ENCODE data around the gene KCNIP1.

The KCNIP1 gene

GRCh38 chr5:170753311-170753710, 249.5 kb downstream of the KCNIP1 start:
- CTCF ChIA-PET = interaction anchor here (11.4 kb wide), 1 partner anchor 38 kb away, joined by 253 read pairs; no protein-coding TSS in a partner anchor
- Histone ChIP-seq H3K9me3 (ENCODE audit: control insufficient read depth, insufficient read depth, low read depth, low read length) (no peaks in the 10 kb centered on the region), H3K27ac (ENCODE audit: extremely low read depth, low read depth, low read length) (no peak overlapping the region), H3K36me3 (ENCODE audit: control insufficient read depth in 2 of 2, insufficient read depth in 1 of 2, low read length in 2 of 2) (no peaks in the 10 kb centered on the region), H3K4me1 (ENCODE audit: control insufficient read depth, insufficient read depth, low read length) (peaks cover 8% of the 10 kb centered on the region), H3K4me3 (ENCODE audit: low read depth, low read length) (no peak overlapping the region)
- TF ChIP-seq HOXD13 (CRISPR knock-in tag; IDR thresholded peaks at IDR 0.05; ENCODE audit: borderline replicate concordance) (no peak), ZNF549 (tag by site-specific recombination; IDR thresholded peaks at IDR 0.05) (no peak), TSHZ1 (tag by site-specific recombination; IDR thresholded peaks at IDR 0.05; ENCODE audit: borderline replicate concordance) (no peak), SETDB1 (IDR thresholded peaks at IDR 0.05; ENCODE audit: insufficient read length, low read length) (no peak), ZNF280C (tag by site-specific recombination; IDR thresholded peaks at IDR 0.05) (no peak), ZNF514 (tag by site-specific recombination; IDR thresholded peaks at IDR 0.05) (no peak), ZNF610 (tag by site-specific recombination; IDR thresholded peaks at IDR 0.05; ENCODE audit: borderline replicate concordance) (no peak), RBAK (tag by site-specific recombination; IDR thresholded peaks at IDR 0.05) (no peak), ZNF629 (tag by site-specific recombination; IDR thresholded peaks at IDR 0.05) (no peak), ZNF112 (tag by site-specific recombination; IDR thresholded peaks at IDR 0.05) (no peak), KLF9 (tag by site-specific recombination; IDR thresholded peaks at IDR 0.05; ENCODE audit: low read depth) (no peak), ZNF114 (tag by site-specific recombination; IDR thresholded peaks at IDR 0.05) (no peak), ZNF664 (tag by site-specific recombination; IDR thresholded peaks at IDR 0.05) (no peak), ZSCAN30 (tag by site-specific recombination; IDR thresholded peaks at IDR 0.05) (no peak), TCF7L2 (IDR thresholded peaks at IDR 0.05; ENCODE audit: borderline replicate concordance, low read depth, low read length) (no peak), PRDM10 (tag by site-specific recombination; IDR thresholded peaks at IDR 0.05) (no peak), ZNF335 (tag by site-specific recombination; conservative IDR thresholded peaks at IDR 0.05) (no peak), ZSCAN16 (tag by site-specific recombination; IDR thresholded peaks at IDR 0.05) (no peak), ZNF488 (tag by site-specific recombination; IDR thresholded peaks at IDR 0.05) (no peak), ZSCAN5A (tag by site-specific recombination; IDR thresholded peaks at IDR 0.05) (no peak)
- POLR2A ChIA-PET = no interaction called here

Data from HEK293 (cell line).